Body of pancreas (tissue), 4 donors: ENCODE results near the gene BRD4.

Source experiments
- CTCF ChIP-seq, 7 experiments: fragments of 450-650 bp in 4 of 7; fragments of 200-600 bp in 3 of 7; sonication (generic) in 3 of 7; IDR thresholded peaks; one replicate each; pipeline ENCODE4 v1.5.1; 2016 to 2019; ENCODE audit warnings: antibody characterized with exemption in 7 of 7
- POLR2A ChIP-seq, 3 donors: fragments of 450-650 bp; IDR thresholded peaks; one replicate each; pipeline ENCODE4 v1.6.1; 2016; ENCODE audit warnings: antibody characterized with exemption in 3 of 3, mild to moderate bottlenecking in 2 of 3

GRCh38 chr19:15284091-15284490 is 48.2 kb downstream of the BRD4 start:
- TF ChIP-seq CTCF (IDR thresholded peaks at IDR 0.05) (no peak), POLR2A (IDR thresholded peaks at IDR 0.05) (no peak)
